Measurements from ENCODE around the gene ANKZF1.
A peak's percentile ranks its signal among the peaks of the same experiment; 100 is the strongest.

ANKZF1 gene

DNA sequence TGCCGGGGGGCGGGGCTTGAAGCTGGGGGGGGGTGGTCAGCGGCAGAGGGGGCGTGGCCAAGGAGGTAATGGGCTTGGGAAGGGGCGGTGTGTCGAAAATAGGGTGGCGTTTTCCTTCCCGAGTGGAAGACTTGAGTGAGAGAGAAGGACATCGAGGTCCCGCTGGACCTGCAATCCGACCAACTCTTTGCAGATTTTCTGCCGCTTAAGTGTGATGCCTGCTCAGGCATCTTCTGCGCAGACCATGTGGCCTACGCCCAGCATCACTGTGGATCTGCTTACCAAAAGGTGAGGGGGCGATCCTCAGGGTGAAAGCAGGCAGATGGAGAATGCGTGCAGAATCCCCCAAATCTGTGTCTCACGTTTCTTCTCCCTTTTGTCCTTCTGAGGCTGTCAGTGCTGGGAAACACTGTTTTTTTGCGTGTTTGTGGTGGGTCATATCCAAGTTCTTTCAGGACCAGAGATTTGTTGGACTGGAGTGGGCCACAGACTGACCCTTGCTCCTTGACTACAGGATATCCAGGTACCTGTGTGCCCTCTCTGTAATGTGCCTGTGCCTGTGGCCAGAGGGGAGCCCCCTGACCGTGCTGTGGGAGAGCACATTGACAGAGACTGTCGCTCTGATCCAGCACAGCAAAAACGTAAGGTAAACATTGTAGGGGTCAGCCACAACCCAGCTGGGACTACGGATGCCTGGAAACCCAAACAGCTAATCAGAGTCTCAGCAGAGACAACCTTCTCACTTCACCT lies 22.3 kb upstream of the ANKZF1 start:
- in situ Hi-C loops (cut with HindIII; ENCODE audit: low pct_ligation_motif_present, low pct_unique_long_range_greater_than_20kb, low sequenced_read_pairs), result no loop called here
- no peak for DNase-seq

DNA sequence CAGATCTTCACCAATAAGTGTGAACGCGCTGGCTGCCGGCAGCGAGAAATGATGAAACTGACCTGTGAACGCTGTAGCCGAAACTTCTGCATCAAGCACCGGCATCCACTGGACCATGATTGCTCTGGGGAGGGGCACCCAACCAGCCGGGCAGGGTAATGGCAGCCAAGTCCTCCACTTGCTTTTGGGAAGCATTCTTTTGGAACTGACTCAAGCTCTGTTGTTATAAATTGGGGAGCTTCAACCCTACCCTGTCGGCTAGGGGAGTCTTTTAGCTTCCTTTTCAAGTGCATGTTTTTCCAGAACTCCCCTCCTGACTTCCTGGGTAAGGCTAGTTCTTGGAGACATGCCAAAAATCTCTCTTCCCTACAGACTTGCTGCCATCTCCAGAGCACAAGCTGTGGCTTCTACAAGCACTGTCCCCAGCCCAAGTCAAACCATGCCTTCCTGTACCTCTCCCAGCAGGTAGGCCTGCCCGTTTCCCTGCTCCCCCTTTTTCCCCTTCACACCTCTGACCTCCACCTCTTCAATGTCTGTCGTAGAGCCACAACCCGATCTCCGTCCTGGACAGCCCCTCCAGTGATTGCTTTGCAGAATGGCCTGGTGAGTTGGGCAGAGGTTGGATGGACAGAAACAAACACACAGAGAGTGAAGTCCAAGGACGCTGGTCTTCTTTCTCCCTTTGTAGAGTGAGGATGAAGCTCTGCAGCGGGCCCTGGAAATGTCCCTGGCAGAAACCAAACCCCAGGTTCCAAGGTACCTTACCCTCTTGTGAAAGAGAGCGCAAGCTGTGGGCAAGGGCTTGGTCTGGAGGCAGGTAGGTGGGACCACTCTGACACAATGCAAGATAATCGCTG lies 21.5 kb upstream of the ANKZF1 start:
- peak; percentile 18 for DNase-seq
- in situ Hi-C loops (cut with HindIII; ENCODE audit: low pct_ligation_motif_present, low pct_unique_long_range_greater_than_20kb, low sequenced_read_pairs), result no loop called here

DNA sequence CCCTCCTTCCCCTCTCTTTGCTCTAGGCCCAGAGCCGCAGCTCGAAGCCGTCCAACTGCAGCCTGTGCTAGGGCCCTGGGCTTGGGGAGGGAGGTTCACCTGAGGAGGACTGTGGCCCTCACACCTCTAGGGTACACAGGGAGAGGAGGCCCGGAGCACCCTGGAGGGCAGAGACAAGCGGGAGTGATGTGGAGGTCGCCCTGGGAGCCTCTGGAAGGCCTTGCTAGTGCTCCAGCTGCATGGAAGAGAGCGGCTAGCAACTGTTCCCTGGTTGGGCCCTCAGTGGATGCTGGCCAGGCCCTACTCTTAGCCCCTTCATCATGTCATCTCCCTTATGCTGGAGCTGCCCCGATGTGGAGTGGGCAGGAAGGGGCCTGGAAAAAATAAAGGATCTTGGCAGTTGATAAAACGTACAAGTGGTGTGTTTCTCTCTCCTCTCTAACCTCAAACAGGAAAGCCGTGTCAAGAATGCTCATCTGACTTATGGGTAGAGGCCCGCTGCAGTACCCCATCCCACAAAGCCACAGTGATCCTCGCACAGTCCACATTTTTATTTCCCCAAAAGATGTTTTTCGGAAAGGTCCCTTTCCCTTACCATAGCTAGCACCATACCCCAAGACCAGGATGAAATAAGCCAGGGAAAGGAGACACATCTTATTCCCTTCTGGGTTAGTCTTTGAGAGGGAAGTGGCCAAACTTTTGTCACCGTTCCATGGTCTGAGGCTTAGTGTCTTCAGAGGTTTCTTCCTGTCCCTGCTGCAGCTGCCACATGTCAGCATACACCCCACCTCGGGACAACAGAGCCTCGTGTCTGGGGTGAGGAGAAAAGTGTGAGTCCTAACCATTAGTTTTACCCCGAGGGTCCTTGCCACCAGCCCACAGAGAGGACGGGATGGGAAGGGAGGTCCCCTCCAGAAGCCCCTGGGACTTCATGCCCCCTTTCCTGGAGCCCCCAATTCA lies 20.1 kb upstream of the ANKZF1 start:
- in situ Hi-C loops (cut with HindIII; ENCODE audit: low pct_ligation_motif_present, low pct_unique_long_range_greater_than_20kb, low sequenced_read_pairs), result no loop called here
- DNase-seq, result no peak

DNA sequence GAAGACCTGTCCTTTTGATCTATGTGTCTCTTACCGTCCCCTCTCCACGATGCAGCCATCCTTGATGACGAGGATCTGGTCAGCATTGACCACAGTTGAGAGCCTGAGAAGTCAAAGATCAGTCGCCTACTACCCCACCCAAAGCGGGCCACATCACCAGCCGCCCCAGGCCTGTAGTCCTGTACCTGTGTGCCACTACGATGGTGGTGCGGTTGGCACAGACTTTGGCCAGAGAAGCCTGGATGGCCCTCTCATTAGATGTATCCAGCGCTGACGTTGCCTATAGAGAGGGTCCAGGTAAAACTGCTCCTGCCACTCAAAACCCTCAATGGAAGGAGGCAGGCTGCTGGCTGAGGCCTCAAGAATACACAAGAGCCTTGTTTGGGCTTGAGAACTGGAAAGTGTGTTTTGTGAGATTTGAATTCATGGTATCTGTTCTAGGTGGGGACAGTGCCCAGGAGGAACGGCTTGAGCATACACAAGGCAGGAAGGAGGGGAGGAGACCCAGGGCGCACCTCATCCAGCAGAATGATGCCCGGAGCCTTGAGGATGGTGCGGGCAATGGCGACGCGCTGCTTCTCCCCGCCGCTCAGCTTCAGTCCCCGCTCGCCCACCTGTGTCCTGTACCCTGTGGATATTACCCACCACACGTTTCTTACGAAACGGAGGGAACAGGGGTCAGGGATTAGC lies 19.3 kb upstream of the ANKZF1 start:
- DNase-seq, result no peak
- in situ Hi-C loops (cut with HindIII; ENCODE audit: low pct_ligation_motif_present, low pct_unique_long_range_greater_than_20kb, low sequenced_read_pairs), result no loop called here

DNA sequence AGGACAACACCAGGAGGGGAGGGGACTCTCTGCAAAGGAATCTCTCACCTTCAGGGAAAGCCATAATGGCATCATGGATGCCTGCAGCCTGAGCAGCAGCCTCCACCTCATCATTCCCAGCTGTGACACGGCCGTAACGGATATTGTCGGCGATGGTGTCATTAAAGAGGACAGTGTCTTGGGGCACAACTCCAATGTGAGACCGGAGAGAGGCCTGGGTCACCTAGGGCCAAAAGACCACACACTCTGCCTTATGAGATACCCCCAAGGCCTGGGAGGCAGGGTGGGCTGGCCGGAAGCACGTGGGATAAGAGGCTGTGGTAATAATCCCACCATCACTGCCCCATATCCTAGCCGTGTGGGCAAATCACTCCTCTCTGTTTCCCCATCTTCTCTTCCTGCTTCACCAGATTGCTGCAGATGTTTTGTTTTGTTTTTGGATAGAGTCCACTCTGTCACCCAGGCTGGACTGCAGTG lies 18.7 kb upstream of the ANKZF1 start:
- in situ Hi-C loops (cut with HindIII; ENCODE audit: low pct_ligation_motif_present, low pct_unique_long_range_greater_than_20kb, low sequenced_read_pairs), result no loop called here
- no peak for DNase-seq

DNA sequence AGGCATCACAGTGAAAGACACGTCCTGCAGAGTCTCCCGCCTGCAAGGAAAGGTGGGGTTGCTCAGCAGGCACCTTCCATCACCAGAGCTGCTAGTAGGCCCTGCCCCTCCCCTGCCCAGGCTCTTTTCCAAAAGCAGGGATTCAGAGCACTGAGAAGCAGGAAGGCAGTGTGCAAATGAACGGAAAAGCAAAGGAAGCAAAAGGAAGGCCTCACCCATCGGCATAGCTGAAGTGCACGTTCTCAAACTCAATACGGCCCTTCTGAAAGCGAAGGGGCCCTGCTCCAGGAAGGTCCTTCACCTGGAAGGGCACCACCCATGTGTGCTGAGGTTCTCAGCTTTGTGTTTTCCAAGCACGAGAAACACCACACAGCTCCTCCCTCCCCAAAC lies 16.6 kb upstream of the ANKZF1 start:
- in situ Hi-C loops (cut with HindIII; ENCODE audit: low pct_ligation_motif_present, low pct_unique_long_range_greater_than_20kb, low sequenced_read_pairs), result no loop called here
- DNase-seq, result no peak

DNA sequence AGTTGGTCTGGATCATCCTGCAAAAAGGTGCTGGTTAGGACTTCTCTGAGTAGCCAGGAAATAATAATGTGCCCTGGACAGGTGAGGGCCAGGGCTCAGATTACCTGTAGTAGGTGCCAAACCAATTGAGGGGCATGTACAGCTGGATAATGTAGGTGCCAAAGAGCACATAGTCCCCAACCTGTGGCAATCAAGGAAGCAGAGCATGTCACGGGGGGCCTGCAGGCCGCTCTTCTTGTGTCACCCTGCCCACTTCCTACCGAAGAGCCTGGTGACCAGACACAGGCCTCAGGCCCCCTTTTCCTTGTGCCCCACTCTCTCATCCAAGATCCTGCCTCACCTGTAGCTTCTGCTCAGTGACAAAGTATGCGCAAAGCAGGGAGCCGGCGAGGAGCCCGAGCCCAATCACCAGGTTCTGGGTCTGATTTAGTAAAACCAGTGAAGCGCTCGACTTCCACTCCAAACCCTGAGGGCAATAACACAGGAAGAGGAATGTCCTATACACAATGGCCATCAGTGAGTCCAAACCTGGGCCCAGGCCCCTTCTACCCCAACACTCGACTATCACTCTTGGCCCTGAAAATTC lies 16.0 kb upstream of the ANKZF1 start:
- no peak for DNase-seq
- in situ Hi-C loops (cut with HindIII; ENCODE audit: low pct_ligation_motif_present, low pct_unique_long_range_greater_than_20kb, low sequenced_read_pairs), result no loop called here

DNA sequence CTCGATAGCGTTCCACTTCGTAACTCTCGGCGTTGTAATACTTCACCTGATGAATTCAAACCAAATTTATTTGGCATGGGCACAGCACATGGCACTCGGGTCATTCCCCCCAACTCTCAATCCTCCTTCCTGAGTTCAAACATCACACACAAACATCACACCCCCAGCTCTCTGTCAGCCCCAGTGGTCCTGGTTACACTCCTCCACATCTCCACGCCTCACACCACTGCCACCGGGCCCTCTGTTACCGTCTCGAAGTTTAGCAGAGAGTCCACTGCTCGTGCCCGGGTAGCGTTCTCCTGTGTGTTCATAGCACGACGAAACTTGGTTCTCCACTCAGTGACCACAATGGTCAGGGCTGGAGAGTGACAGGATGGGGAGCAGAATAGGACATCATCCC lies 15.5 kb upstream of the ANKZF1 start:
- in situ Hi-C loops (cut with HindIII; ENCODE audit: low pct_ligation_motif_present, low pct_unique_long_range_greater_than_20kb, low sequenced_read_pairs), result no loop called here
- no peak for DNase-seq

DNA sequence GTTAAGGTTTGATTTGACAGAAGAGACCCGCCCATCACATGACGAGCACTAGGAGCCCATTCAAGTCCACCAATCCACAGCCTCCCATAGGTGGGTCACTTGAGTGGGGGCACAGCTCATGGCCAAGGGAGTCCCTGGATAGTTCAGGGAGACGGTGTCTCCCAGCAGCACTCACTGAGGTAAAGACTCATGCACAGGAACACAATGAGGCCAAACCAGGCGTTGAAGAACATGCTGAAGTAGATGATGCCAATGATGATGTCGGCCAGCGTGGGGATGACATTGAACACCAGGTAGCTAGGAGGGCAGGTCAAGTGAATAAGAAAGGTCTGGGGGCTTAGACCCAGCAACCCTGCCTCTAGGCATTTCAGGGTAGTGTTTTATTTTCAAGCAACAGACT lies 14.8 kb upstream of the ANKZF1 start:
- no peak for DNase-seq
- in situ Hi-C loops (cut with HindIII; ENCODE audit: low pct_ligation_motif_present, low pct_unique_long_range_greater_than_20kb, low sequenced_read_pairs), result no loop called here

DNA sequence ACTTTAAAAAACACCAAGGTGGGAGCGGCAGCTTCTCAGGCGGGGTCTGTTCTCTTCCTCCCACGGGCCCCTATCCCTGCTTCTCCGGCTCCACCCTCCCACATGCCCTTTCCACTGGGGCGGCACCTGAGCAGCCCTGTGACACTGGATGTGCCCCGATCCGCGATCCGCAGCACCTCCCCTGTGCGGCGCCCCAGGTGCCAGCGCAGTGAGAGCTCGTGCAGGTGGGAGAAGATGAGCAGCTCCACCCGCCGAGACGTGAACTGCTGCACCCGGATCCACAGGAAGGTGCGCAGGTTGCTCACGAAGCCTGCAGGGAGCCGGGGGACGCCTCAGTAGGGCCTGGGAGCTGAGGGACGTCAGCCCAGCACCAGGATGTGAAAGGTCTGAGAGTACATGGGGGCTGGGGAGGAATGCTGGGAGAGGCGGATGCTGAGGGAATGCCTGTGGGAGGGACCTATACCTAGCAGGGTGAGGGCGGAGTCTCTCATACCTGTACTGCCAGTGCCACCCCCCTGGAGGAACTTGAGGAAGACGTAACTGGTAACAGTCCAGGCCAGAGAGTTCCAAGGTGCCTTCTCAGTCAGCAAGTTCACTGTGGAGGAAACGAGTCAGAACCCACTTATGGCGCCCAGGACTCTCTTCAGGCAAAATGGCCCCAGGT lies 13.6 kb upstream of the ANKZF1 start:
- in situ Hi-C loops (cut with HindIII; ENCODE audit: low pct_ligation_motif_present, low pct_unique_long_range_greater_than_20kb, low sequenced_read_pairs), result no loop called here
- no peak for DNase-seq

DNA sequence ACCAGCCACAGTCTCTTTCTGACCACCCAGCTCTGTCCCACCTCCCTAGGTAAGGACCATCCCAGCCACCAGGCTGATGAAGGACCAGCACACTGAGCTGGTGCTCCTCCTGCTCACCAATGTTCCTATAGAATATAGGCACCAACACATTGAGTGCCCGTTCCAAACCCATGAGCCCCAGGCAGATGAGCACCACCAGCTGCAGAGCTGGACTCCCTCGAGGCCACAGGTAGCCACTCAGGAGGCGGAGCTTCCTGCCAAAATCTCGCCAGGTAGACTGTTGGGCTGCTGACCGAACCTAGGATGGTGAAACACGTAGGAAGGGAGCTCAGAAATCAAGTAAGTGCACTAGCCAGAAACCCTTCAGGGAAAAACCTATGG lies 13.1 kb upstream of the ANKZF1 start:
- no peak for DNase-seq
- in situ Hi-C loops (cut with HindIII; ENCODE audit: low pct_ligation_motif_present, low pct_unique_long_range_greater_than_20kb, low sequenced_read_pairs), result no loop called here

DNA sequence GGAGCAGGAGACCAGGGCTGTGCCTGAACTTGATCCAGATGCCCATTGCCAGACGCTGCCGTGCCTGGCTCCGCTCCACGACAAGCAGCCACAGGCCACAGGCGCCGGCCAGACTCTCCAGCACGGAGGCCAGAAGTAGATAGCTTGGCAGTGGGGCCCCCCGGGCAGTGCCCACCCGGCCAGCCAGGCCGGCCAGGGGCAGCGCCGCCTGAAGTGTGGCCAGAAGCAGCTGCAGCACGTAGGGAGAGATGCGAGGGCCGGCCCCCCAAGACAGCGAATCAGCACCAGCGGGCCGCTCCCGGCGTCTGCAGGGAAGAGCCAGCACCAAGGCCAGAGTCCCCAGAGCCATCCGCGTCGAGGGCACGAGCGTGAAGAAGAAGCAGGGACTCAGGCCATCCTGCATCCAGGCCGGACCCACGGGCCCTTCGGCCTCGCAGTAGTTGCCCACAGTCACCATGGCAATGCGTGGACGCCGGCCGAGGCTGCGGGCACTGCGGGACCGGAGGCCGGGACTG lies 11.3 kb upstream of the ANKZF1 start:
- peak; percentile 83 for DNase-seq
- in situ Hi-C loops (cut with HindIII; ENCODE audit: low pct_ligation_motif_present, low pct_unique_long_range_greater_than_20kb, low sequenced_read_pairs), result no loop called here

DNA sequence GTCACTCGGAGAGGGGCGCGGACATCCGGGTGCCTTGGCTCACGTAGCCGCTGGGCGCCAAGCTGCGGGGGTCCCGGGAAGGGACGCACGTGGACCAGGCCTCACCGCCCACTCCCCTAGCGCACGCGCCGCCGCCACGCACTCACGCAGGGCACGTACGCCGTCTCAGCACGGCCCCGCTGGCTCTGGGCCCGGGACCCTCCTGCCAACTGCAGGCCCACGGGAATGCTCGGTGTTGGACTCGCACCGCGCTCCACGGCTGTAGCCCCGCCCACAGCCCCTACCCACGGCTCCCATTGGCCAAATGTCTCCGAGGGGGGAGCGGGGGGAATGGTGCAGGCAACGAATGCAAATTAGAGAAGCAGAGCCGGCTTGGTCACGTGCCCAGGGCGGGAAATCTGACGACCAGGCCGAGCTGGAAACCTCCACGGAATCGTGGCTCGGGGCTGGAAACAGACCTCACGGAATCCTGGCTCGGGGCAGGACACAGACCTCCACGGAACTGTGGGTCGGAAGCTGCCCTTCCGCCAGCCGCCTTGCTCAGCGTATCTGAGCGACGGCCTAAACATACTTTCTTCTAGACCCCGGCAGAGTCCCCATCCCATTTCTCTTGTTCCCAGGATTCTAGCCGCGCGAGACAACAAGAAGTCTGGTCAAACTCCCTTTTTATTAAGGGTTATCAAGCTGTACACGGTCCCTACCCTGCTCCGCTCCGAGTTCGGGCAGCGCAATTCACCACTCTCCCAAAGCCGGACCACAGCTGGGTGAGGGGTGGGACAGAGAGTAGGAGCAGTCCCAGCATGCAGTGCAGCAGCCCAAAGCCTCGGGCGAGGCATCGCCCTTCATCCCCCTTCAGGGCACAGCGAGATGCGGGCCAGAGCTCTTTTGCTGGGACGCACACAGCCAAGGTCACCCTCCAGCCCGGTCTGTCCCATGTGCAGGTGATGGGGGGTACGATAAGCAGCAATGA lies 10.6 kb upstream of the ANKZF1 start, which contains the start of gene ABCB6:
Gene ABCB6, minus strand, starts transcription at position 227 of the 970 bp plus-strand sequence. CDS start 285 bp downstream, outside the sequence.
- in situ Hi-C loops (cut with HindIII; ENCODE audit: low pct_ligation_motif_present, low pct_unique_long_range_greater_than_20kb, low sequenced_read_pairs), result no loop called here
- peak; percentile 91 for DNase-seq

DNA sequence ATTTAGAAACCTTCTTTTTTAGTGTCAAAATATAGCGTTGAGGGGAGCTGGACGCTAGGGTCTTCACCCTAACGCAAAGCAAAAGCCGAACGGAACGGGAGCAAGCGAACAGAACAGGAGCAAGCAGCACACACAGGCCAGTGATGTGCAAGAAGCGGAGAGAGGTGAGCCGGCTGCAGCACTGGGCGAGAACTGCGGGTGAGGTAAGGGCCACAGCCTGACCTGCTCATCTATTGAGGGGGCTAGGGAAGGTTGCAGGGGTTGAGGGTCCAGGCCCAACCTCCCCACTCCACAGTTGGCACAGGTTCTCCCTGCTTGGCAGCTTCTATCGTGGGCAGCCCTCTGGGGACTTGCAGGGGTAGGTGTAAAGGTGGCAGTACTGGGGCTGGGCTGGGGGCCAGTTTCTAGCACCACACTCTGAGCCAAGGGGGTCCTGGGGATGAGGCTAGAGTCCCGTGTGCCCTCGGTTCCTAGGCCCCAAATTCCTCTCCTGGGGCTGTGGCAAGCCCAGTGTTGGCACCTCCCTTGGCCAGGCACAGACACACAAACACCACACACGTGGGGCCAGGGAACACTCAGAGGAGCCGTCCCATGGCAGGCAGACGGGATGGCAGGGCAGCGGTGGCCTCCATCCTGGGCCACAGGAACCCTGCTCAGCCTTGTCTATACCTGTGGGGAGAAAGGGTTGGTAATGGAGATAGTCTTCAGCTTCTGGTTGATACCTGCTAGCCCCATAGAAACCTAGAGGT lies 9.6 kb upstream of the ANKZF1 start:
- in situ Hi-C loops (cut with HindIII; ENCODE audit: low pct_ligation_motif_present, low pct_unique_long_range_greater_than_20kb, low sequenced_read_pairs), result no loop called here
- DNase-seq, result no peak

DNA sequence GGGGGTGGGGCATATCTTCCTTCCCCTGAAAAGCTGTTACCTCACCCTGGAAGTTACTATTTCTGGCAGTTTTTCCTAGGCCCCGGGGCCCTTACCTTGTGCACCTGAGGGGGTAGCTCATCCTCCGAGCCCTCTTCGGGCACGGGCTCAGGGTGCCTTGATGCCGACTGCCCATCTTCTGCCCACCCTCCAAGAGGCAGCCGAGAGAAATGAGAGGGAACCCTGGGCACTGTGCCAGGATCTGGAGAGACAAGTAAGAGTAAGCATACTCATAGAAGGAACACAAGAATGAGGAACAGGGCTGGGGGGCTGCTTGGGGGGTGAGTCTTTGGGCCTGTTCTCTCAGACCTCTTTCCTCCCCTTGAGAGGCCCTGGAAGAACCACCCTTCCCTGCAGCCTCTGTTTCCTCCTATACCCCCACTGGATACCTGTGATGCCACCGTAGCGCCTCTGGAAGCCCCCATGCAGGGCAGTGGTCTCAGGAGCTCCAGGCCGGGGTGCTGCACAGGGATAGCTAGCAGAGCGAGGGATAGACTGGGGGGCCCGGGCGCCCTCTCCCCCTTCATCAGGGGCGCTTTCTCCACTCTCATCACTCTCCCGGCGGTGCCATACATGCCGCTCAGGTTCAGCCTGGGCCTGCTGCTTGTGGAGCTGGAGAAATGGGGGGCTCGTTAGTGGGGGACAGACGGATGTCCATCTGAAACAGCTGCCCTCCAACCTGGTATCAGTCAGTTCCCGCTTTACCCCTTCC lies 8.8 kb upstream of the ANKZF1 start:
- in situ Hi-C loops (cut with HindIII; ENCODE audit: low pct_ligation_motif_present, low pct_unique_long_range_greater_than_20kb, low sequenced_read_pairs), result no loop called here
- DNase-seq, result no peak

Measured in ACHN (cell line).